GM12873 (cell line): ENCODE measurements around the gene RICTOR.

Source experiments
- TF ChIP-seq, protein P1 (sequence below): IDR thresholded peaks from 2 replicates; pipeline ENCODE4 v1.5.1; 2012; ENCODE audit warnings: low read depth, mild to moderate bottlenecking, moderate library complexity, low read length, control low read depth; ENCODE audit not compliant: insufficient read depth; ENCODE audit errors: missing control alignments

RICTOR gene

DNA sequence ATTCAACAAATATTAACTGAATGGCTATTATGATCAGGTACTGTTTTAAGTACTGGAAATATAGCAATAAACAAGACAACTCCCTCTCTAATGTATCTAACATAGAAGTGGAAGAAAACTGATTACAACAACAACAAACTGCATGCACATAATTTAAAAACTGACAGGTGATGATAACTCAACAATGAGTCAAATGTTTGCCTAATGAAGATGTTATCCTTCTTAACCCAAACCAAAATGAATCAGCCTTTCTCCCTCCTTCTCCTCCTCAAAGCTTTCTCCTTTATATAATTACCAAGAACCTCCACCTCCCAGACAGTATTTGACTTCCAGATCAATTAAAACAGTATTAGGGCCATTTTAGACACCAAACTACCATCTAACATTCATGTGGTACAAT, 49.3 kb downstream of the RICTOR start:
- TF ChIP-seq, protein P1, sequence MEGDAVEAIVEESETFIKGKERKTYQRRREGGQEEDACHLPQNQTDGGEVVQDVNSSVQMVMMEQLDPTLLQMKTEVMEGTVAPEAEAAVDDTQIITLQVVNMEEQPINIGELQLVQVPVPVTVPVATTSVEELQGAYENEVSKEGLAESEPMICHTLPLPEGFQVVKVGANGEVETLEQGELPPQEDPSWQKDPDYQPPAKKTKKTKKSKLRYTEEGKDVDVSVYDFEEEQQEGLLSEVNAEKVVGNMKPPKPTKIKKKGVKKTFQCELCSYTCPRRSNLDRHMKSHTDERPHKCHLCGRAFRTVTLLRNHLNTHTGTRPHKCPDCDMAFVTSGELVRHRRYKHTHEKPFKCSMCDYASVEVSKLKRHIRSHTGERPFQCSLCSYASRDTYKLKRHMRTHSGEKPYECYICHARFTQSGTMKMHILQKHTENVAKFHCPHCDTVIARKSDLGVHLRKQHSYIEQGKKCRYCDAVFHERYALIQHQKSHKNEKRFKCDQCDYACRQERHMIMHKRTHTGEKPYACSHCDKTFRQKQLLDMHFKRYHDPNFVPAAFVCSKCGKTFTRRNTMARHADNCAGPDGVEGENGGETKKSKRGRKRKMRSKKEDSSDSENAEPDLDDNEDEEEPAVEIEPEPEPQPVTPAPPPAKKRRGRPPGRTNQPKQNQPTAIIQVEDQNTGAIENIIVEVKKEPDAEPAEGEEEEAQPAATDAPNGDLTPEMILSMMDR: no peak

- TF ChIP-seq, protein P1: no peak
Observed at GRCh38 chr5:39024005-39024404, 50.2 kb downstream of the RICTOR start.

- TF ChIP-seq, protein P1: no peak
Observed at GRCh38 chr5:39023121-39023520, 51.1 kb downstream of the RICTOR start.

GRCh38 chr5:39022151-39022550, 52.0 kb downstream of the RICTOR start:
- TF ChIP-seq, protein P1: no peak

- TF ChIP-seq, protein P1: no peak
Observed at GRCh38 chr5:39021413-39021812, 52.8 kb downstream of the RICTOR start.

DNA sequence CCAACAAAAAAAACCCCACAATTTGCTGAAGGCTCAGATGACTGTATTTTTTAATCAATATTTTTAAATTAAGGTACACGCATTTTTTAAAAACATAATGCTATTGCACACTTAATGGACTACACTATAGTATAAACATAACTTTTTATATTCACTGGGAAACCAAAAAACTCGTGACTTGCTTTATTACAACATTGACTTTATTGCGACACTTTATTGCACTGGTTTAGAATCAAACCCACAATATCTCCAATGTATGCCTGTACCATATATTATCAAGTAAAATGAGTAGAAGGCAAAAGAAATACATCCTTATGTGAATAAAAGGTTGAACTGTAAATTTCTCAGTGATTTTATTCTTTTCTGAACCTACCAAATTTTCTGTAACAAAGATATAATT, 53.7 kb downstream of the RICTOR start:
- TF ChIP-seq, protein P1: no peak

GRCh38 chr5:39019254-39019653, 54.9 kb downstream of the RICTOR start:
- TF ChIP-seq, protein P1: no peak
